SKM-1 treated with dmso at 0.1 percent for 144 hours (cell line): ENCODE results near the gene PDLIM1.
"Not testable (repeated sequence)": the region's sequence is repeated elsewhere in the genome, so short reads cannot be mapped to it uniquely, and the experiment has no call there.

Source experiments
- DNase-seq: peaks from one replicate; lab custom pipeline; 2025; ENCODE audit not compliant: unreplicated experiment; lab: John Stamatoyannopoulos, UW

The PDLIM1 gene

DNA sequence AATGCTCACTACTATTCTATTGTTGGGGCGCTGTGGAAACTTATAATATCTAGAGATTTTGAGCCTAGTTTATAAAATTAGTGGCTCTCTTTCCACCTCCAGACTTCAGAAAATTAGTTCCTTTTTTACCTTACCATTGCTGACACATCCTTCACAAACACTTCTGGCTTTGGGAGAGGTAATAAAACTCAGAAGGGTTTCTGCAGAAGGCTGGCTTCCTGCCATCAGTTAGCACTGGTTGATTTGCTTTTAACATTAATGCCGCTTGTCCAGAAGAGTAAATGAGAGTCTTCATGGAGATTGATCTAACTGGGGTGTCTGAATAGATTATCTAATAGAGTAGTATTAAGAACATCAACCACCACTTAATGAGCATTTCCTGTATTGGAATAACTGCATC lies 76.4 kb downstream of the PDLIM1 start:
- DNase-seq = no peak

DNA sequence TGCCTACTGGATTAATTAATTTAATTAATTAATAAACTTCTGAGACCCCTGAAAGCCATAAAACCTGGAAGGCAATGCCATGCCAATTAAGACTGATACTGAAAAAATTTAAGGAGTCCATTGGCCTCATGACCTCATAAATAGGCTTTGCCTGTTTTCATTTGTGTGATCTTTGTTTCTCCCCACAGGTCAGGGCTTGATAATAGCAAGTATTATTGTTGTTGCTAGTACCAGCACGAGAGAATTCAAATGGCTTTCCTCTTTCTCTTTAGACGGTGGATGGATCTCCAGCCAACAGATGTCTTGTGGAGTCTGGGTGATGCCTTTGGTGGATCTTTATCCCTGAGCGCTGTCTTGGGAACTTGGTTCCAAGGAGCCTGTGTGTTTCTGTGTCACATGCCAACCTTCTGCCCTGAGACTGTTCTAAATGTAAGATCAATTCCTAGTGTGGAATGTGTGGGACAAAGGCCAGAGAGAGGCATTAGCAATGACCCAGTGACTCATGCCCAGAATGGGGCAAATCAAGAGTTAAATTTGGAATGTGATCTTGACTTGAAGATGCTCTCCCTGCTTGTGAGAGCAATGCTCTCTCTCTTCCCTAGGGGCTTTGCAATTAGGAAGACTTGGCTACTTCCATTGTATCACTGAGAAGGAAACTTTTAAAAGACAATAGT lies 79.1 kb downstream of the PDLIM1 start:
- no peak for DNase-seq

DNA sequence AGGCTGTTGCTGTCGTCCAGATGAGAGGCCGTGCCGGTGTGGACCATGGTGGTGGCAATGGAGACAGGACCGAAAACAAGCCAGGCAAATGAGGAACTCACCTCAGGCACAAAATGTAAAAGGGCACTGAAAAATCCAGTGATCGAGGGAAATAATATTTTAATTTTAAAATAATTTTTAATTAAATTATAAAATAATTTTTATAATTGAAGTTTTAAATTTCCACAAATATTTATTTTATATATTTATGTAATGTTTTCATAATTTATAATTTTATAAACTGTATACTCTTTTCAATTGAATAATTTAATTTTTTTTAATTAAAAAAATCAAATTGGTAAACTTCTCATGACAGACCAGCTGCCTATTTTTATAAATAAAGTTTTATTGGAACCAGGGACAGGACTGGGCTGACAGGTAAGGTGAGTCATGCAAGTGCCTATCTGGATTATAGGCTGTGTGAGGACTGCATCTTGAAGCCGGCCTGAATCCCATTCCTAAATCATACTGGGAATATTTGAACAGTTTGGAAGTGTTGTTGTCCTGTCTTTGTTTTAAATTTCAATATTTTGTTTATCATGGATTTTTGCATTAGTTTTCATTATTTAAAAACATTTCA lies 81.2 kb downstream of the PDLIM1 start:
- DNase-seq = no peak

DNA sequence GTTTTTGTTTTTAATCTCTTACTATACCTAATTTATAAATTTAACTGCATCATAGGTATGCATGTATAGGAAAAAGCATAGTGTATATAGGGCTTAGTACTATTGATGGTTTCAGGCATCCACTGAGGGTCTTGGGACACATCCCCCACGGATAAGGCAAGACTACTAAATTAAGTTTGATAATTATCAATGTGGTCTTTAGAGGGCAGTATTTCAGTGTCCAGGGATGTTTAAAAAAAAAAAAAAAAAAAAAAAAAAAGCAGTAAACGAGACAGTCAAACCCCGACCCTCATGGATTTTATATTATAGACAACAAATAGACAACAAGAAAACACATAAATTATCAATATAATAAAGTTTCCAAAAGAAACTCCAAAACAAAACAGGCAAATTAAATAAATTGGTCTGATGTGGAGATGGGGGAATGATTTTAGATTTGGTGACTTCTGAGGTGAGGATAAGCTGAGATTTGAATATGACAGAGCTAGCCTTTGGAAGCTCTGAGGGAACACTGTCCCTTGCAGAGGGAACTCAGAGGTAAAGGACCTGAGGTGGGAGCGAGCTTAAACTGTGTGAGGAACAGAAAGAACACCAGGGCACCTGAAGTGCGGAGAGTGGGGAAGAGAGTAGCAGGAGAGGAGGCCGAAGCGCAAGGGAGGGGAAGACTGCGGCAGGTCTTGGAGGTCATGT lies 82.0 kb downstream of the PDLIM1 start:
- DNase-seq = no peak

DNA sequence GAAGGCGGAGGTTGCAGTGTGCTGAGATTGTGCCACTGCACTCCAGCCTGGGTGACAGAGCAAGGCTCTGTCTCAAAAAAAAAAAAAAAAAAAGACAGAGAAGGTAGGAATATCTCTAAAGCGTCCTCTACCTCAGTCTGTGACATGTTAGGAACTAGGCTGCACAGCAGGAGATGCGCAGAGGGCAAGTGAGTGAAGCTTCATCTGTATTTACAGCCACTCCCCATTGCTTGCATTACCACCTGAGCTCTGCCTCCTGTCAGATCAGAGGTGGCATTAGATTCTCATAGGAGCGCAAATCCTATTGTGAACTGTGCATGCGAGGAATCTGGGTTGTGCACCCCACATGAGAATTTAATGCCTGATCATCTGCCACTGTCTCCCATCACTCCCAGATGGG lies 87.9 kb downstream of the PDLIM1 start:
- DNase-seq = not testable (repeated sequence)

DNA sequence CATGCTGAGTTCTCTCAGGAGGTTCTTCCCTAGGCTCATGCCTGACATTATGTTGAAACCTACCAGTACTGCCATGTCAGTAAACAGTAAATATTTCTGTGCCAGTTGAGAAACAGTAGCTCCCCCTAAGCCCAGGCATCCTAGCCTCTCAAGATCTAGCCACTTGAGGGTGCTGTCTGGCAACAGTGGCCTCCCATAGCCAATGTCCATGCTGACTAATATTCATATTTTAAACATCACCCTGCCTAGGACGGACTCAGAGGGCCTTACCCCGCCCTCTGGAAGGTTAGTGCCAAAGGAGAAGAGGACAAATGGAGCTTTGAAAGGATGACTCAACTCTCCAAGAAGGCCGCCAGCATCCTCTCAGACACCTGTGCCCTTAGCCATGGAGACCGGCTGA lies 89.1 kb downstream of the PDLIM1 start:
- no peak for DNase-seq

DNA sequence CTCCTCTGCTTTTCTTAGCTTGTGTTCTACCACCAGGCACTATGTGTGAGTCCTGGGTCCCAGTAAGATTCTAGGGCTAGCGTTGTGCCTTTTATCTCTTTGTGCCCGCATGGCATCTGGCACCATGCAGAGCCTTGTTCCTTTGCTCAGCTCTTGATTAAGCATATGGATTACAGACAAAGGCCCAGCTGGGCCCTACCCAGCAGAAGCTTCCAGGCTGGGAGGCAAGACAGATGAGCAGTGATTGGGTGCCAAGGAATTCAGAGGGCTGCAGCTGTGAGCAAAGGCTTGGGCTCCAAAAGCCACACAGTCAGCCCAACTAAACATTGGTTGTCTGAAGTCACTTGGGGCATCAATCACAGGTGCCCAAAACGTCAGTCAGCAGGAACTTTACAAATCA lies 94.8 kb downstream of the PDLIM1 start:
- DNase-seq = no peak

DNA sequence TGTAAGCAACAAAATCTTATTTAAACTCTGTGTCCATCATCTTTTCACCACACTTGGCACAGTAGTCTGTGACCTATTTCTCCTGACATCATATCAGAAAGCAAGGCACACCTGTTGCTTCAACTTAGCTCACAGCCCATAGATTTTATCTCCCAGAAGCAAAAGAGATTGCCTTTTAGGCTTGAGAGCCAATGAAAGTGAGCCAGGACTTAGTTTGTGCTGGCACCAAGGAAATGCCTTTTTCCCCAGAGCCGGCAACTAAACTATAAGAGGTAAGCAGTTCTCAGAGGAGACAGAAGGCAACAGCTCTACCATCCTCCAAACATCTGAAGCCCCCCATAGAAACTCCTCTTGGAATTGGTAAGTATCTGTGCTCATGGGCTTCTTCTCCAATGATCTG lies 96.9 kb downstream of the PDLIM1 start, which contains the start of gene ACSM6:
Gene ACSM6, plus strand, starts transcription at position 295 of the 400 bp plus-strand sequence. CDS start 248 bp downstream, outside the sequence.
- no peak for DNase-seq

DNA sequence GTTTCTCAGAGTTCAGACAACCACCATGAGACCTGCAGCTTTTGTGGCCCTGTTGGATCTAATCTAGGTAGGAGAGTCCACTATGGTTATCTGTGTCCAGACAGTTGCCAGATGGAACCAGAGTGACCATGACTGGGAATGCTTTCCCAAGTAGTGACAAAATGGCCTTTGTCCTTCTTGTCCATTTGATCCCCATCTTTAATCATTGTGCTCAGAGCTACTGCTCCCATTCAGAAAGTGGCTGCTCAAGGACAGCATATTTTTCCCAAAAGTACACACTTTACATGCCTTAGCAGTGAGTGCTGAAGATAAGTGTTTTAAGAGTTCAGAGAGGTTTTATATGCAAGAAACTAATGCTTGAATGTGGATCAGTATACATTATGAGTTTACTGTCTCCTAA lies 102.2 kb downstream of the PDLIM1 start:
- no peak for DNase-seq

DNA sequence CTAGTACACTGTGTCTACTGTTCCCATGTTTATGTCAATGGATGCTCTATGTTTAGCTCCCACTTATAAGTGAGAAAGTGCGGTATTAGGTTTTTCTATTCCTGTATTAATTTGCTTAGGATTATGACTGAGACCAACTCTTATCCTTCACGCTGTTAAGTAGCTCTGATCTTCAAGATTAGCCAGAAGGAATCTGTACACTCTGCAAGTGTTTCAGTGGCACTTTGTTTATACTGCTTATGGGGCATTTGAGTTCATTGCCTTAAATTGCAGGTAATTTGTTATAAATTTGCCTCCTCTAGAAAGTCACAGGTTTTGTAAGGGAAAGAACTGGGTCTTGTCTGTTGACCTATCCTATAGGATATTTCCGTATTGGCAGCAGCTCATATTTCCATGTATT lies 103.2 kb downstream of the PDLIM1 start:
- no peak for DNase-seq
